Cerebellar nuclear complex (tissue), 1 donor: ENCODE data around the gene DIS3L2.
"Not testable (repeated sequence)": the region's sequence is repeated elsewhere in the genome, so short reads cannot be mapped to it uniquely, and the experiment has no call there.

Source experiments
- DNase-seq, 2 experiments: peaks; one replicate each; lab custom pipeline; 2025; lab: John Stamatoyannopoulos, UW

The DIS3L2 gene

GRCh38 chr2:232176587-232176986, 215.1 kb downstream of the DIS3L2 start:
- DNase-seq = not testable (repeated sequence)

GRCh38 chr2:232183279-232183678, 221.8 kb downstream of the DIS3L2 start:
- DNase-seq = no peak

- no peak for DNase-seq
Measured at GRCh38 chr2:232184346-232184745, 222.8 kb downstream of the DIS3L2 start.

GRCh38 chr2:232190796-232191195, 229.3 kb downstream of the DIS3L2 start:
- DNase-seq = no peak

- no peak for DNase-seq
Measured at GRCh38 chr2:232195487-232195886, 234.0 kb downstream of the DIS3L2 start.

- no peak for DNase-seq
Measured at GRCh38 chr2:232196802-232197201, 235.3 kb downstream of the DIS3L2 start.

GRCh38 chr2:232200195-232200594, 238.7 kb downstream of the DIS3L2 start:
- no peak for DNase-seq

GRCh38 chr2:232203166-232203891, 241.8 kb downstream of the DIS3L2 start:
- DNase-seq = no peak

- no peak for DNase-seq
Measured at GRCh38 chr2:232203936-232204335, 242.4 kb downstream of the DIS3L2 start.

GRCh38 chr2:232204457-232204931, 243.0 kb downstream of the DIS3L2 start:
- no peak for DNase-seq

GRCh38 chr2:232207174-232207573, 245.7 kb downstream of the DIS3L2 start:
- DNase-seq = no peak

- DNase-seq = no peak
Measured at GRCh38 chr2:232210306-232210705, 248.8 kb downstream of the DIS3L2 start.

GRCh38 chr2:232211743-232212686, 250.5 kb downstream of the DIS3L2 start:
- DNase-seq = no peak

GRCh38 chr2:232213176-232213575, 251.7 kb downstream of the DIS3L2 start:
- no peak for DNase-seq

- no peak for DNase-seq
Measured at GRCh38 chr2:232214053-232214452, 252.5 kb downstream of the DIS3L2 start.

GRCh38 chr2:232216028-232216427, 254.5 kb downstream of the DIS3L2 start:
- no peak for DNase-seq

- DNase-seq = no peak
Measured at GRCh38 chr2:232218778-232219495, 257.4 kb downstream of the DIS3L2 start.

- DNase-seq = no peak
Measured at GRCh38 chr2:232219496-232219870, 258.0 kb downstream of the DIS3L2 start.

GRCh38 chr2:232219932-232220331, 258.4 kb downstream of the DIS3L2 start:
- no peak for DNase-seq

- no peak for DNase-seq
Measured at GRCh38 chr2:232225429-232225828, 263.9 kb downstream of the DIS3L2 start.

- no peak for DNase-seq
Measured at GRCh38 chr2:232225895-232226294, 264.4 kb downstream of the DIS3L2 start.

- no peak for DNase-seq
Measured at GRCh38 chr2:232228332-232228731, 266.8 kb downstream of the DIS3L2 start.
